Peyer's patch (tissue), 4 donors: ENCODE measurements around the gene SUV39H2.

Source experiments
- POLR2A ChIP-seq, 2 donors: fragments of 450-650 bp; IDR thresholded peaks; one replicate each; pipeline ENCODE4 v1.5.1; 2017; ENCODE audit warnings: antibody characterized with exemption in 2 of 2, mild to moderate bottlenecking in 2 of 2, moderate library complexity in 2 of 2
- TF ChIP-seq, protein P1 (sequence below), 6 experiments: fragments of 450-650 bp in 4 of 6; fragments of 200-600 bp in 2 of 6; sonication (generic) in 1 of 6; IDR thresholded peaks; one replicate each; pipeline ENCODE4 v1.5.1; 2017 to 2019; ENCODE audit warnings: antibody characterized with exemption in 6 of 6, mild to moderate bottlenecking in 3 of 6, moderate library complexity in 1 of 6

DNA sequence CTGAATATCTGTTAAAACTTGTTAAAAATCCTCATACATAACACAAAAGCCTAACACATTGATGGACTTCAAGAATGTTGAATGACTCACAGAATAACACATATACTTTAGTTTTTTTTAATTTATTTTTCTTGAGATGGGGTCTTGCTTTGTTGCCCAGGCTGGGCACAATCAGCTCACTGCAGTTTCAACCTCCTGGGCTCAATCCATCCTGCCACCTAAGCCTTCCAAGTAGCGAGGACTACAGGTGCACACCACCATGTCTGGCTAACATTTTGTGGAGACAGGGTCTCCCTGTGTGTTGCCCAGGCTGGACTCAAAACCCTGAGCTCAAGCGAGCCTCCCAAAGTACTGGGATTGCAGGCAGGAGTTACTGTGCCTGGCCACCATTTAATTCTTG is 28.1 kb downstream of the SUV39H2 start:
- TF ChIP-seq, protein P1, sequence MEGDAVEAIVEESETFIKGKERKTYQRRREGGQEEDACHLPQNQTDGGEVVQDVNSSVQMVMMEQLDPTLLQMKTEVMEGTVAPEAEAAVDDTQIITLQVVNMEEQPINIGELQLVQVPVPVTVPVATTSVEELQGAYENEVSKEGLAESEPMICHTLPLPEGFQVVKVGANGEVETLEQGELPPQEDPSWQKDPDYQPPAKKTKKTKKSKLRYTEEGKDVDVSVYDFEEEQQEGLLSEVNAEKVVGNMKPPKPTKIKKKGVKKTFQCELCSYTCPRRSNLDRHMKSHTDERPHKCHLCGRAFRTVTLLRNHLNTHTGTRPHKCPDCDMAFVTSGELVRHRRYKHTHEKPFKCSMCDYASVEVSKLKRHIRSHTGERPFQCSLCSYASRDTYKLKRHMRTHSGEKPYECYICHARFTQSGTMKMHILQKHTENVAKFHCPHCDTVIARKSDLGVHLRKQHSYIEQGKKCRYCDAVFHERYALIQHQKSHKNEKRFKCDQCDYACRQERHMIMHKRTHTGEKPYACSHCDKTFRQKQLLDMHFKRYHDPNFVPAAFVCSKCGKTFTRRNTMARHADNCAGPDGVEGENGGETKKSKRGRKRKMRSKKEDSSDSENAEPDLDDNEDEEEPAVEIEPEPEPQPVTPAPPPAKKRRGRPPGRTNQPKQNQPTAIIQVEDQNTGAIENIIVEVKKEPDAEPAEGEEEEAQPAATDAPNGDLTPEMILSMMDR (IDR thresholded peaks at IDR 0.05): no peak
- TF ChIP-seq POLR2A (IDR thresholded peaks at IDR 0.05): no peak
